Ramos (cell line): ENCODE results near the gene SHTN1.

Experiments
- in situ Hi-C: fragments of 300-500 bp; cut with MboI; formaldehyde crosslinking; loops from one replicate; pipeline ENCODE4 v1.14.3; 2022; ENCODE audit warnings: low sequenced_read_pairs; ENCODE audit not compliant: unreplicated experiment

Gene SHTN1

GRCh38 chr10:116919164-116919563, 85.8 kb downstream of the SHTN1 start:
- in situ Hi-C loops, result no loop called here

GRCh38 chr10:116918583-116918982, 86.4 kb downstream of the SHTN1 start:
- in situ Hi-C loops, result no loop called here

- in situ Hi-C loops, result no loop called here
Observed at GRCh38 chr10:116917481-116917880, 87.5 kb downstream of the SHTN1 start.

- in situ Hi-C loops, result no loop called here
Observed at GRCh38 chr10:116915340-116915739, 89.6 kb downstream of the SHTN1 start.

GRCh38 chr10:116913695-116914094, 91.3 kb downstream of the SHTN1 start:
- in situ Hi-C loops, result no loop called here

- in situ Hi-C loops, result no loop called here
Observed at GRCh38 chr10:116912162-116912561, 92.8 kb downstream of the SHTN1 start.

GRCh38 chr10:116910910-116911309, 94.1 kb downstream of the SHTN1 start:
- in situ Hi-C loops, result no loop called here

GRCh38 chr10:116909307-116909706, 95.7 kb downstream of the SHTN1 start:
- in situ Hi-C loops, result no loop called here

GRCh38 chr10:116907245-116907987, 97.6 kb downstream of the SHTN1 start:
- in situ Hi-C loops, result no loop called here

GRCh38 chr10:116905845-116906210, 99.2 kb downstream of the SHTN1 start:
- in situ Hi-C loops, result no loop called here

GRCh38 chr10:116899626-116900025, 105.4 kb downstream of the SHTN1 start:
- in situ Hi-C loops, result no loop called here

GRCh38 chr10:116893686-116894037, 111.3 kb downstream of the SHTN1 start:
- in situ Hi-C loops, result no loop called here

- in situ Hi-C loops, result no loop called here
Observed at GRCh38 chr10:116892907-116893685, 111.9 kb downstream of the SHTN1 start.

- in situ Hi-C loops, result no loop called here
Observed at GRCh38 chr10:116891208-116891607, 113.8 kb downstream of the SHTN1 start.

- in situ Hi-C loops, result no loop called here
Observed at GRCh38 chr10:116889066-116889465, 115.9 kb downstream of the SHTN1 start.

GRCh38 chr10:116888380-116889055, 116.5 kb downstream of the SHTN1 start:
- in situ Hi-C loops, result no loop called here

- in situ Hi-C loops, result no loop called here
Observed at GRCh38 chr10:116886772-116887171, 118.2 kb downstream of the SHTN1 start.

- in situ Hi-C loops, result no loop called here
Observed at GRCh38 chr10:116882639-116883038, 122.3 kb downstream of the SHTN1 start.

- in situ Hi-C loops, result no loop called here
Observed at GRCh38 chr10:116880716-116881482, 124.1 kb downstream of the SHTN1 start.

- in situ Hi-C loops, result no loop called here
Observed at GRCh38 chr10:116879817-116880216, 125.2 kb downstream of the SHTN1 start.
